ENCODE data around the gene ABCD1. TPM values are rescaled to one million over a fixed set of nuclear protein-coding genes. Genes with fewer than 3 reads are reported as not detected.
"Not testable (repeated sequence)": the region's sequence is repeated elsewhere in the genome, so short reads cannot be mapped to it uniquely, and the experiment has no call there.

The ABCD1 gene
- polyA plus RNA-seq, 4 donors, result 7.8 to 9.8 (median 8.8) TPM

- DNase-seq (ENCODE audit: low read depth in 4 of 4, low spot score in 2 of 4), result no peak
These were observed 6.6 kb downstream of the ABCD1 start for GRCh38 chrX:153731117-153731844.

GRCh38 chrX:153731845-153732215, 7.2 kb downstream of the ABCD1 start:
- no peak for DNase-seq (ENCODE audit: low read depth in 4 of 4, low spot score in 2 of 4)

- DNase-seq (ENCODE audit: low read depth in 4 of 4, low spot score in 2 of 4), result no peak
These were observed 7.7 kb downstream of the ABCD1 start for GRCh38 chrX:153732401-153732800.

- no peak for DNase-seq (ENCODE audit: low read depth in 4 of 4, low spot score in 2 of 4)
These were observed 9.1 kb downstream of the ABCD1 start for GRCh38 chrX:153733651-153734240.

GRCh38 chrX:153734871-153735270, 10.2 kb downstream of the ABCD1 start:
- no peak for DNase-seq (ENCODE audit: low read depth in 4 of 4, low spot score in 2 of 4)

GRCh38 chrX:153735274-153735673, 10.6 kb downstream of the ABCD1 start:
- no peak for DNase-seq (ENCODE audit: low read depth in 4 of 4, low spot score in 2 of 4)

- no peak for DNase-seq (ENCODE audit: low read depth in 4 of 4, low spot score in 2 of 4)
These were observed 11.6 kb downstream of the ABCD1 start for GRCh38 chrX:153736071-153736820.

- DNase-seq (ENCODE audit: low read depth in 4 of 4, low spot score in 2 of 4), result no peak
These were observed 12.3 kb downstream of the ABCD1 start for GRCh38 chrX:153736871-153737441.

- DNase-seq (ENCODE audit: low read depth in 4 of 4, low spot score in 2 of 4), result no peak
These were observed 13.5 kb downstream of the ABCD1 start for GRCh38 chrX:153738056-153738605.

- no peak for DNase-seq (ENCODE audit: low read depth in 4 of 4, low spot score in 2 of 4)
These were observed 15.3 kb downstream of the ABCD1 start for GRCh38 chrX:153739754-153740486.

- no peak for DNase-seq (ENCODE audit: low read depth in 4 of 4, low spot score in 2 of 4)
These were observed 16.1 kb downstream of the ABCD1 start for GRCh38 chrX:153740631-153741222.

GRCh38 chrX:153741446-153741845, 16.8 kb downstream of the ABCD1 start:
- no peak for DNase-seq (ENCODE audit: low read depth in 4 of 4, low spot score in 2 of 4)

GRCh38 chrX:153742111-153742510, 17.5 kb downstream of the ABCD1 start:
- not testable (repeated sequence) for DNase-seq (ENCODE audit: low read depth in 4 of 4, low spot score in 2 of 4)

- DNase-seq (ENCODE audit: low read depth in 4 of 4, low spot score in 2 of 4), result not testable (repeated sequence)
These were observed 18.3 kb downstream of the ABCD1 start for GRCh38 chrX:153742796-153743467.

- DNase-seq (ENCODE audit: low read depth in 4 of 4, low spot score in 2 of 4), result not testable (repeated sequence)
These were observed 19.0 kb downstream of the ABCD1 start for GRCh38 chrX:153743468-153744209.

- DNase-seq (ENCODE audit: low read depth in 4 of 4, low spot score in 2 of 4), result no peak
These were observed 19.8 kb downstream of the ABCD1 start for GRCh38 chrX:153744210-153745066.

GRCh38 chrX:153745067-153745433, 20.4 kb downstream of the ABCD1 start:
- not testable (repeated sequence) for DNase-seq (ENCODE audit: low read depth in 4 of 4, low spot score in 2 of 4)

GRCh38 chrX:153746359-153746758, 21.7 kb downstream of the ABCD1 start:
- DNase-seq (ENCODE audit: low read depth in 4 of 4, low spot score in 2 of 4), result no peak

Data from left renal cortex interstitium (tissue), 4 donors.